Brain microvascular endothelial cell (primary cell): Measurements from ENCODE around the gene ZNF587.
A peak's percentile ranks its signal among the peaks of the same experiment; 100 is the strongest.
"Not testable (repeated sequence)": the region's sequence is repeated elsewhere in the genome, so short reads cannot be mapped to it uniquely, and the experiment has no call there.

Source experiments
- DNase-seq: peaks from one replicate; pipeline ENCODE4 v3.0.0-alpha.2; 2020
- H3K27ac ChIP-seq: fragments of 250-450 bp; sonication (Bioruptor Pico); 2 replicates; pipeline ENCODE4 v1.5.1; 2020; ENCODE audit warnings: mild to moderate bottlenecking, moderate library complexity
- H3K27me3 ChIP-seq: fragments of 250-450 bp; sonication (Bioruptor Pico); replicated peaks from 2 replicates; pipeline ENCODE4 v1.5.1; 2020; ENCODE audit warnings: mild to moderate bottlenecking
- H3K36me3 ChIP-seq: fragments of 250-450 bp; sonication (Bioruptor Pico); replicated peaks from 2 replicates; pipeline ENCODE4 v1.5.1; 2020; ENCODE audit warnings: mild to moderate bottlenecking
- H3K4me3 ChIP-seq: 2 replicates; pipeline ENCODE4 v1.5.1; 2011; ENCODE audit warnings: low read depth, mild to moderate bottlenecking, control low read depth, low read length, moderate library complexity
- in situ Hi-C: cut with HindIII; loops from 2 replicates; pipeline ENCODE4 v1.10.0; 2017; ENCODE audit warnings: low sequenced_read_pairs, low pct_ligation_motif_present
- TF ChIP-seq, protein P1 (sequence below): IDR thresholded peaks from 2 replicates; pipeline ENCODE4 v1.5.1; 2011; ENCODE audit warnings: low read depth, mild to moderate bottlenecking, moderate library complexity, low read length, control low read depth, inconsistent platforms; ENCODE audit errors: missing control alignments

Gene ZNF587

DNA sequence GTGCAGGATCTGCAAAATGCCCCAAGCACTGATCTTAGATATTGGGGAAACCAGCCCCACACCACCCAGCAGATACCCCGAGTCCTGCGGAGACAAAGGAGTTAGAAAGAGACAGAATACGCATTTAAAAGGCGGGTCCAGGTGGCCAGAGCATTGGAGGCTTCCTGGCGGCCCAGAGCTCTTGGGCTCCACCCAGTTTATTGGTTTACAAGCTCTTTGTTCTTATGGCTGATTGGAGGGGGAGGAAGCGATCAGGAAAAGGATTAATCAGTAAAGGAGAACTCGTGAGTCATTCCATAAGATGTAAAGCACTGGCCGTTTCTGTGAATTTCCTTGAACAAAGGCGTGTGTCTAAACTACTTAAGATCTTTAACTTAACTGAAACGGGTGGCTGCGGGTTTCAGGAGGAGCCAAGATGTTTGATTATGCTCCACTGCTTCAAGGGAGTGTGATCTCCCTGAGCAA is 926 bp downstream of the ZNF587 start:
- Histone ChIP-seq H3K36me3 (peaks cover 12% of the 10 kb centered on the region), H3K27me3 (no peaks in the 10 kb centered on the region), H3K4me3 (peak overlapping the region; percentile 87), H3K27ac (peak overlapping the region; percentile 68)
- in situ Hi-C loops = no loop called here
- peak; percentile 23 for DNase-seq
- TF ChIP-seq, protein P1, sequence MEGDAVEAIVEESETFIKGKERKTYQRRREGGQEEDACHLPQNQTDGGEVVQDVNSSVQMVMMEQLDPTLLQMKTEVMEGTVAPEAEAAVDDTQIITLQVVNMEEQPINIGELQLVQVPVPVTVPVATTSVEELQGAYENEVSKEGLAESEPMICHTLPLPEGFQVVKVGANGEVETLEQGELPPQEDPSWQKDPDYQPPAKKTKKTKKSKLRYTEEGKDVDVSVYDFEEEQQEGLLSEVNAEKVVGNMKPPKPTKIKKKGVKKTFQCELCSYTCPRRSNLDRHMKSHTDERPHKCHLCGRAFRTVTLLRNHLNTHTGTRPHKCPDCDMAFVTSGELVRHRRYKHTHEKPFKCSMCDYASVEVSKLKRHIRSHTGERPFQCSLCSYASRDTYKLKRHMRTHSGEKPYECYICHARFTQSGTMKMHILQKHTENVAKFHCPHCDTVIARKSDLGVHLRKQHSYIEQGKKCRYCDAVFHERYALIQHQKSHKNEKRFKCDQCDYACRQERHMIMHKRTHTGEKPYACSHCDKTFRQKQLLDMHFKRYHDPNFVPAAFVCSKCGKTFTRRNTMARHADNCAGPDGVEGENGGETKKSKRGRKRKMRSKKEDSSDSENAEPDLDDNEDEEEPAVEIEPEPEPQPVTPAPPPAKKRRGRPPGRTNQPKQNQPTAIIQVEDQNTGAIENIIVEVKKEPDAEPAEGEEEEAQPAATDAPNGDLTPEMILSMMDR = no peak

DNA sequence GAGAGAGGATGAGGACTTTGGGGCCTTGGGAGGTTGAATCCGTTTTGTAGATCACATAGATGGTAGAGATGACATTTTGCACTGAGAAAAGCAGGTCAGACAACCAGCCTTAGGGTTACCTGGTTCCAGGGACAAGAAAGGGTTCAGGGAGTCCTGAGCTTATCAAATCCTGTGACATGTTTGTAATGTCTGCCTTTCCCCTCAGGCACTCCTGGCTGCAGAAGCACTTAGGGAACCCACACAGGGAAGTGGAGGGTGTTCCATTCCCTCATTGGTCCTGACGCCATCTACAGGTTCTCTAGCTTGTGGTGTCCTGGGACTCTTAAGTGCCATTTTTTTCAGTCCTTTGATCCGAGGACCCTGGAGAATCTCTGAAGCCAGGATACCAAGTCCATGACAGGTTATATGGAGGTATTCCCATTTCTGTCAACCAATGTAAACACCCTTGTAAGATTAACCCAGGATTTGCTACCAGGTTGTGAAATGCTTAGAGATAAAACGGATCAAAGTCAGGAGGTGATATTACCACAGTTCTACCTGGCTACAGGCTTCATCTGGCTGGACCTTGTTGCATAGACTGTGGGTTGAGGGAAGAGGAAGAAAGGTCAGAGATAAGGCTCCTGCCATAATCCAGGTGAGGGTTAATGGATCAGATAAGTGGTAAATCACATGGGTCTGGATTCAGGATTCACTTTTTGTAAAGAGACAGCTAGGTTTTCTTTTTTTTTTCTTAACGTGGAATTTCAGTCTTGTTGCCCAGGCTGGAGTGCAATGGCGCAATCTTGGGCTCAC is 2.3 kb downstream of the ZNF587 start:
- DNase-seq, H3K4me3 ChIP-seq, H3K27ac ChIP-seq, H3K27me3 ChIP-seq, in situ Hi-C loops: not testable (repeated sequence)
- H3K36me3 ChIP-seq = peaks cover 21% of the 10 kb centered on the region

DNA sequence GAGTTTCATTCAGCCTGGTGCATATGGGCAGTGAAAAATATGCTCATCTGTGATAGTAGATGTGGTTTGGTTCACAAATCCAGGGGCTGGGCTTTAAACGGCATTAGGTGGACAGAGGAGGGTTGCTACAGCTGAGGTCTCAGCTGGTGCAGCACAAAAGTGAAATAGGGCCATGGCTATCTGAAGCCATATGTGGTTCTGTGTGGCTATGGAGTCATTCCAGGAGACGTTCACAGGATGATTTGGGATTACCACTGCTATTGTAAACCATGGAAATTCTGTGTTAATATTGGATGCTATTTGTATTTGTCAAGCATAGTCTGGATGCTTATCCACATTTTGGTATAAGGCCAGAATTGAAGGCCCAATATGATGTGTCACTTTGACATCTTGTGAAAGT is 4.5 kb downstream of the ZNF587 start:
- H3K27ac ChIP-seq, H3K27me3 ChIP-seq, H3K4me3 ChIP-seq, in situ Hi-C loops, DNase-seq: not testable (repeated sequence)
- peaks cover 30% of the 10 kb centered on the region for H3K36me3 ChIP-seq

DNA sequence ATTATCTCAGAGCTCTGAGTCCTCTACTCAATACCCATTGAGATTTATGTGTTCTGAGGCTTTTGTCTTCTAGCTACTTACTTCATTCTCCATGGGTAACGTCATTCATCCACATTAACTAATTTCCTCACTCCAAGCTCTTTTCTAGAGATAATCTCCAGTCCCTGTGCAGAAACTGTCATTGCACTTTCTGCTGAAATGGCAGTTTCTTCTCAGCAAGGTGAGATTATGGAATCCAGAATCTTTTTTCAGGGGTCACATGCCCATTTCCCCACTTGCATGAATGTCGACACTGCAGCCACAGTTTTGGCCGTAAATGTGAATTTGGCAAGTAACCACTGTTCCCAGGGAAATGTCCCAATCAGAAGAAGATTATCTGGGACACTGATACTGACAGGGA is 12.7 kb downstream of the ZNF587 start:
- H3K27me3 ChIP-seq, DNase-seq, in situ Hi-C loops, H3K27ac ChIP-seq, H3K4me3 ChIP-seq: not testable (repeated sequence)
- H3K36me3 ChIP-seq = peaks cover 65% of the 10 kb centered on the region

DNA sequence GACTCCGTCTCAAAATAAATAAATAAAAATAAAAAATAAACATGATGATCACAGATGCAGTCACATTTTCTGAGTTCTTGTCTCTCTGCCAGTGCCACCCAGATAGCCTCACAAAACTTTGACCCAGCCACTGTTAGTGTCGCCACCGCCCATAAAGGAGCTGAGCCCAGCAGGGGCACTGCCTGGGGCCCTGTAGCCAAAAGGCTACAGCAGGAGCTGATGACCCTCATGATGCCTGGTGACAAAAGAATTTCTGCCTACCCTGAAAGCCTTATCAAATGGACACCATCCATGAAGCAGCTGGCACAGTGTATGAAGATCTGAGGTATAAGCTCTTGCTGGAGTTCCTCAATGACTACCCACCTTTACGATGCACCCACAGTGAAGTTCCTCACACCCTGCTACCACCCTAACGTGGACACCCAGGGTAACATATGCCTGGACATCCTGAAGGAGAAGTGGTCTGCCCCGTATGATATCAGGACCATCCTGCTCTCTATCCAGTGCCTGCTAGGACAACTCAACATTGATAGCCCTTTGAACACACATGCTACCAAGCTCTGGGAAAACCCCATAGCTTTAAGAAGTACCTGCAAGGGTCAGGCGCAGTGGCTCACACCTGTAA is 18.3 kb downstream of the ZNF587 start:
- no peak overlapping the region for H3K4me3 ChIP-seq
- no peaks in the 10 kb centered on the region for H3K27me3 ChIP-seq
- no peak for DNase-seq
- H3K36me3 ChIP-seq = peaks cover 46% of the 10 kb centered on the region
- in situ Hi-C loops = no loop called here
- TF ChIP-seq, protein P1 = no peak
- no peak overlapping the region for H3K27ac ChIP-seq

DNA sequence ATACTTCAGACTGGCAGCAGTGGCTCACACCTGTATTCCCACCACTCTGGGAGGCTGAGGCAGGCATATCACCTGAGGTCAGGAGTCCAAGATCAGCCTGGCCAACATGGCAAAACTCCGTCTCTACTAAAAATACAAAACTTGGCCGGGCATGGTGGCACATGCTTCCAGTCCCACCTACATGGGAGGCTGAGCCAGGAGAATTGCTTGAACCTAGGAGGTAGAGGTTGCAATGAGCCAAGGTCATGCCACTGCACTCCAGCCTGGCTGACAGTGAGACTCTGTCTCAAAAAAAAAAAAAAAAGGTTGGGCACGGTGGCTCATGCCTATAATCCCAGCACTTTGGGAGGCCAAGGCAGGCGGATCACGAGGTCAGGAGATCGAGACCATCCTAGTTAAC is 20.0 kb downstream of the ZNF587 start:
- in situ Hi-C loops, H3K27me3 ChIP-seq, H3K4me3 ChIP-seq, H3K27ac ChIP-seq, DNase-seq: not testable (repeated sequence)
- peaks cover 48% of the 10 kb centered on the region for H3K36me3 ChIP-seq

DNA sequence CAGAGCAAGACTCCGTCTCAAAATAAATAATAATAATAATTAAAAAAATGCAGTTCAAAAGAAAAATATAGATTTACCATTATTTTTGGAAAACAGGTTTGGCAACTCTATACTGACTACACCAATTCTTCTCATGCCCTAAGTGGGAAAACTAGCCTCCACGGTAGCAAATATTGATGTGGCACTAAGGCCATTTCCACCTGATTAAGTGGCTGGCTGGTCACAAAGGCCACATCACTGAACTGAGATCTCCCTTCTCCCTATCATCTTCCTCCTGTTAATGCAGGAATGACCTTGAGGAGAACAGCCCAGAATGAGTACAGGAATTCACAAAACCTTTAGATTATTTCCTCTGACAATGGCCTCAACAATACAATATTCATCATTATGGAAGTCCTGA is 20.6 kb downstream of the ZNF587 start:
- TF ChIP-seq, protein P1 = no peak
- DNase-seq = no peak
- in situ Hi-C loops = no loop called here
- no peaks in the 10 kb centered on the region for H3K27me3 ChIP-seq
- no peak overlapping the region for H3K27ac ChIP-seq
- H3K4me3 ChIP-seq = no peak overlapping the region
- H3K36me3 ChIP-seq = peaks cover 46% of the 10 kb centered on the region

DNA sequence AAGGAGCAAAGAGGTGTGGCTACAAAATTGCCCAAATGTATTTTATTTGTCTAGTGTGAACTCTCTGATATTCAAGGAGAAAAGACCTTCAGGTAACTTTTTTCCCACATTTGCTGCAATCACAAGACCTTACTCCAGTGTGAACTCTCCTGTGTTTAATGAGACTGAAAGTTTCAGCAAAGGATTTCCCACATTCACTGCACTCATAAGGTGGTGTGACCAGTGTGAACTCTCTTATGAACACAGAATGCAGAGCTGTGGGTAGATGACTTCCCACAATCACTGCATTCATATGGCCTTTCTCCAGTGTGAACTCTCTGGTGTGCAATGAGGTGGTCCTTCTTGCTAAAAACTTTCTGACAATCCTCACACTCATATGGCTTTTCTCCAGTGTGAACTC is 22.8 kb downstream of the ZNF587 start:
- TF ChIP-seq, protein P1 = no peak
- in situ Hi-C loops = no loop called here
- no peak for DNase-seq
- Histone ChIP-seq H3K27me3 (no peaks in the 10 kb centered on the region), H3K27ac (no peak overlapping the region), H3K36me3 (peaks cover 40% of the 10 kb centered on the region), H3K4me3 (no peak overlapping the region)

DNA sequence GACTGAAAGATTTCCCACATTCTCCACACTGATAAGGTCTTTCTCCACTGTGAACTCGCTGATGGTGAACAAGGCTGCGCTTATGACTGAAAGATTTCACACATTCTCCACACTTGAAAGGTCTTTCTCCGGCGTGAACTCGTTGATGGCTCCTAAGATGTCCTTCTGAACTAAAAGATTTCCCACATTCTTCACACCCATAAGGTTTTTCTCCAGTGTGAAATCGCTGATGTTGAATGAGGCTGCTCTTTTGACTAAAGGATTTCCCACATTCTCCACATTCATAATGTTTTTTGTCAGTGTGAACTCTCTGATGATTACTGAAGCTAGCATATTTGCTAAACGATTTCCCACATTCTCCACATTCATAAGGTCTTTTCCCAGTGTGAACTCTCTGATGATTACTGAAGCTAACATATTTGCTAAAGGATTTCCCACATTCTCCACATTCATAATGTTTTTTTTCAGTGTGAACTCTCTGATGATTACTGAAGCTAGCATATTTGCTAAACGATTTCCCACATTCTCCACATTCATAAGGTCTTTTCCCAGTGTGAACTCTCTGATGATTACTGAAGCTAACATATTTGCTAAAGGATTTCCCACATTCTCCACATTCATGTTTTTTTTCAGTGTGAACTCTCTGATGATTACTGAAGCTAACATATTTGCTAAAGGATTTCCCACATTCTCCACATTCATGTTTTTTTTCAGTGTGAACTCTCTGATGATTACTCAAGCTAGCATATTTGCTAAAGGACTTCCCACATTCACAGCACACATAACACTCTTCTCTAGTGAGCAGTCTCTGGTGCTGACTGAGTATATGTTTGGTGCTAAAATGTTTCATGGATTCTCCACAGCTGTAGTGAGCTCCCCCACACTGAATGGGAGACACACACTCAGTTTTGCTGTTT is 24.5 kb downstream of the ZNF587 start:
- H3K4me3 ChIP-seq, H3K27me3 ChIP-seq, H3K27ac ChIP-seq, DNase-seq, in situ Hi-C loops: not testable (repeated sequence)
- H3K36me3 ChIP-seq = peaks cover 31% of the 10 kb centered on the region
